LNCAP (cell line): ENCODE results near the gene WSB1.

Source experiments
- TF ChIP-seq, protein P1 (sequence below): fragments of 450-650 bp; IDR thresholded peaks from 2 replicates; pipeline ENCODE4 v1.5.1; 2017; ENCODE audit warnings: mild to moderate bottlenecking

WSB1 gene

DNA sequence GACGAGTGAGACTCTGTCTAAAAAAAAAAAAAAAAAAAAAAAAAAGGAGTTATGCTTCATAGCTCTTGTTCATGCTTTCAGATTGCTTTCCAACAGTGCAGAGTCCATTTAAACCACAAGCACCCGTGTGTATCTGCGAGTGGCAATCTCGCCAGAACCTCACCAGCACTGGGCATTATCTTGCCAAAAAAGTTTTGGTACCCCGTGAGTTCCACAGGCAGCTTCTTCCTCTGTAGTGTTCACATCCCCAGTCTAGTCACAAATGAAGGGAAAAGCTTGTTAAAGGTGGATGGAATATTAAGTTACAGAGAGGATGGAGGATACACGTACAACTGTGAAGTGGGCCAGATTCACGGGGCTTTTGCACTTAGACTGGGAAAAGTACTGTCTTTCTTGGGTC is 33.5 kb downstream of the WSB1 start:
- TF ChIP-seq, protein P1, sequence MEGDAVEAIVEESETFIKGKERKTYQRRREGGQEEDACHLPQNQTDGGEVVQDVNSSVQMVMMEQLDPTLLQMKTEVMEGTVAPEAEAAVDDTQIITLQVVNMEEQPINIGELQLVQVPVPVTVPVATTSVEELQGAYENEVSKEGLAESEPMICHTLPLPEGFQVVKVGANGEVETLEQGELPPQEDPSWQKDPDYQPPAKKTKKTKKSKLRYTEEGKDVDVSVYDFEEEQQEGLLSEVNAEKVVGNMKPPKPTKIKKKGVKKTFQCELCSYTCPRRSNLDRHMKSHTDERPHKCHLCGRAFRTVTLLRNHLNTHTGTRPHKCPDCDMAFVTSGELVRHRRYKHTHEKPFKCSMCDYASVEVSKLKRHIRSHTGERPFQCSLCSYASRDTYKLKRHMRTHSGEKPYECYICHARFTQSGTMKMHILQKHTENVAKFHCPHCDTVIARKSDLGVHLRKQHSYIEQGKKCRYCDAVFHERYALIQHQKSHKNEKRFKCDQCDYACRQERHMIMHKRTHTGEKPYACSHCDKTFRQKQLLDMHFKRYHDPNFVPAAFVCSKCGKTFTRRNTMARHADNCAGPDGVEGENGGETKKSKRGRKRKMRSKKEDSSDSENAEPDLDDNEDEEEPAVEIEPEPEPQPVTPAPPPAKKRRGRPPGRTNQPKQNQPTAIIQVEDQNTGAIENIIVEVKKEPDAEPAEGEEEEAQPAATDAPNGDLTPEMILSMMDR = no peak

DNA sequence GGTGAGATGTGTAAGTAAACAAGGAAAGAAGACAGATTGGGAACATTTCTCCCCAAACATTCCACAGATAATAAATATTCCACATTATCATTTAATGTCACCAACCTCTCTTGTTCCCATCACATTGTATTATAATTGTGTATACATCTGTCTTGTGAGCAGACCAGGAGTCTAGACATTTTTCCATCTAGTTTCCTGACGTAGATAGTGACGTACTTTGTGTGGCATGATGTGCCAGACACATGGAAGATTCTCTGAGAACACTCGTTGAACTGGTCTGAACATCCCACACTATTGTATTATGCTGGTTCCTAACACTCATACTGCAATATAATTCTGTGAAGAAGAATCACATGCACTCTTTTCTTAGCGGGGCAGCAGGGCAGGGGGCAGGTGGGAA is 34.0 kb downstream of the WSB1 start:
- TF ChIP-seq, protein P1 = no peak

DNA sequence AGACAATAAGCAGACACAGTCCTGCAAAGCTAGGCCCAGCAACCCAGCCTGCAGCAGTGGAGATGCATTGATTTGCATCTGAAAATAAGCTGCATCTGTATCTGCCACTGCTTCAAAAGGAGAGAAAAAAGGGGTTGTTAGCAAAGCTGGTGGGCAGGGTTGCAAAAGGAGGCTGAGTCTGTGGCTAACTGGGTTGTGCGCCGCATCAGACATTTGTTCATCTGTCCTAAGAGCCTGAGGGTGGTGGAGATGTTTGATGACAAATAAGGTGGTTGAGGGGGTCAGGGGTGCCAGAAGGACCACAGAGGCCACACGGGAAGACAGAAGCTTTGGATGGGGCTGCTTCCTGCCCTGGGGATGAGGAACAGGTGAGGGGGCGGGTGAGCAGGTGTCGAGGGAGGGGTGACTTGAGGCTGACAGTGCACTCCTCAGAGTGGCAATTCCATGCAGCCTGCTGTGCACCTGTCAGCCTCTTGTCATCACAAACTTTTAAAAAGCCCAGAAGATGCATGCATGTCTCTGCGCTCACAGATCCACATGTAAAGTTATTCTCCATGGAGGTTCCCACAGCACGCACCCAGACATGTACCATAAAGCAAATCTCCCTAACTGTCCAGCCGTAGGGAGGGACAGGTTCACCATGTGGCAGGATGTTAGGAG is 35.4 kb downstream of the WSB1 start:
- TF ChIP-seq, protein P1 = no peak

DNA sequence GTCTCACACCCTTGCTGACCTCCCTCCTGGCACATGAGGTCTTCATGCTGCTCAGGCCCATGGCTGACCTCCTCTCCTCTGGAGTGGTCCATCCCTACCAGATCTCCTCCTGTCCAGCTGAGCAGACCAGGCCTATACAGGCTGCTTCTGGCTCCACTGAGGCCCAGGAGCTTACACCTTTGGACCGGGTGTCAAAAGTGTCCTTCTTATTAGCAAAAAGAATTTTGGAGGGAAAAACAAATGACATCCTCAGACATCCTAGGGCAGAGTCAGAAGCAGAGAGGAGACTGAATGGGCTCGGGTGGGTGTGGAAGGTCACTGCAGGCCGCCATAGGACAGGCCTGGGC is 38.1 kb downstream of the WSB1 start:
- TF ChIP-seq, protein P1 = no peak

DNA sequence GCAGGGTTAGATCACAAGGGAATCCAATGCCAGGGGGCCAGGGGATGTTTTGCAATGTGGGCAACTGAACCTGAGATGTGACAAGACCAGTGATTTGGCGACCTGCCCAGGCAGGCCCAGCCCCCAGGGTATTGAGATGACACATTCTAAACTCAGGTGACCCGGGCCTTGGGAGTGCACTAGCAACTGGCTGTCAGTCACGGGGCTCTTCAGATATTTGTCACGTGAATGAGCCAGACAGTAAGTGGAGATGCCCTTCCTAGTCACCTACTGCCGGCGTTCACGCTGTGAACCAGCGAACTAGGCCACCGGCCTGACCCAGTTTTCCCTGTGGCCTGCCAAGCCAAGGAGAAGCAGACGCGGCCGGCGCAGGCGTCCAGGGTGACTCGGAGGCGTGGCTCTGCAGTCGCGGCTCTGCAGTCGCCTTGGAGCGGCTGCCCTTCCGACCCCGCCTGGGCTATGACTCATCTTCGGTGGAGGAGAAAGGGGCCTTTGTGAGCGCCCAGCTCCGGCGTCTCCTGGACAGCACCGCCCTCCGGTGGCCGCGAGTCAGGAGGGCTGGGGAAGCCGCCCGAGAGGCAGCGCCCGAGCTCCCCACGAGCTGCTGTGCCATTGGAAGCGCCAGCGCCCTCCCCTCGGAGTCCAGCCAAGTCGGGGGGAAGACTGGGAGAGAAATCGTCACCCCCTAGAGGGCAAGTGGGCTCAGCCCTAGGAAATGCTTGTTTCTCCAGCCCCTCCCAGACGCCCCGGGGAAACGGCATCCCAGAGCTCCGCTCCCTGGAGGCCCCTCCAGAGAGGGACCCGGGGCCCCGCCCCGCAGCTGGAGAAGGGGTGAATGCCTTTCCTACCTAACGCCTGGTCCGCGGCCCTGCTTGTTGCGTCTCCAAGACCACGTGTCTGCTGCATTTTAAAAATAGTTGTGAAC is 38.8 kb downstream of the WSB1 start:
- TF ChIP-seq, protein P1 = peak; percentile 85

DNA sequence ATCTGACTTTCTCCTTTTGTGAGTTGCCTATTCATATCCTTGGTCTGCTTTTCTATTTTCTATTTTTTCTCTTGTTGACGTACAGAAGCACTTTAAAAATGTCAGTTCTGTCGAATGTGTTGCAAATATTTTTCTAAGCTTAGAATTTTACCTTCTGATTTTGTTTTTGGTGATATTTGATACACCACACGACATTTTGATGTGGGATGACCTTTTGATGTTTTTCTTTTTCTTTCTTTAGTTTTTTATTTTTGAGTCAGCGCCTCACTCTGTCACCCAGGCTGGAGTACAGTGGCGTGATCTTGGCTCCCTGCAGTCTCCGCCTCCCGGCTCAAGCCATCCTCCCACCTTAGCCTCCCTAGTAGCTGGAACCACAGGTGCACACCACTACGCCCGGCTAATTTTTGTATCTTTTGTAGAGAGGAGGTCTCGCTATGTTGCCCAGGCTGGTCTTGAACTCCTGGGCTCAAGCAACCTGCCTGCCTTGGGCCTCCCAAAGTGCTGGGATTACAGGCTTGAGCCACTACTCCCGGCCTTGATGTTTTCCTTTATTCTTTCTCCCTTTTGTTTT is 39.6 kb downstream of the WSB1 start:
- TF ChIP-seq, protein P1 = no peak

DNA sequence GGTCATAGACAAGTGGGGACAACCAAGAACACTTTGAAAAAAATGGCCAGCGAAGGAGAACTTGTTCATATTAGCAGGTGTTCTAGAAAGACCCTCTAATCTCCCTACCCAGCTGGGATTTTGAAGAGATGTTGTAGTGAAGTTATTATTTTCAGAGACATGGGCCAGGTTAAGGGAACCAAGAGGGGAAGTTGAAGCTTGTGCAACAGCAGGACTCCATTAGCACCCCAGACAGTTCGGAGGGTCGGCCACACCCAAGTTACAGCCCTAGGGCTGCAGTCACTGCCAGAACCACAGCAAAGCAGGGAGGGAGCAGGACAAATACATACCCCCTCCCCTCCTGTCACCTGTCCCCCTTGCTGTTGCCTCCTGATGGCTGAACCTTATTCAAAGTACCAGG is 42.3 kb downstream of the WSB1 start:
- TF ChIP-seq, protein P1 = no peak
